H54 (cell line): Measurements from ENCODE around the gene KRTAP10-12.

Experiments used
- DNase-seq: peaks from one replicate; pipeline ENCODE4 v3.0.0; 2011; ENCODE audit warnings: low spot score, mixed read lengths; ENCODE audit not compliant: insufficient read length
- FAIRE-seq: peaks from 3 replicates; lab custom pipeline; 2011; peaks lifted over from hg19 to GRCh38; lab: Jason Lieb, UNC
- POLR2A ChIP-seq: IDR thresholded peaks from 2 replicates; pipeline ENCODE4 v1.6.1; 2011; ENCODE audit warnings: low read depth, mild to moderate bottlenecking, low read length

The KRTAP10-12 gene

GRCh38 chr21:44708866-44709425 is 12.0 kb downstream of the KRTAP10-12 start:
- FAIRE-seq (no peak), DNase-seq (no peak)
- no peak for TF ChIP-seq POLR2A

- DNase-seq (no peak), FAIRE-seq (no peak)
- TF ChIP-seq POLR2A = no peak
Measured at GRCh38 chr21:44709426-44710293, 12.7 kb downstream of the KRTAP10-12 start.

- FAIRE-seq (no peak), DNase-seq (no peak)
- no peak for TF ChIP-seq POLR2A
Measured at GRCh38 chr21:44710294-44710665, 13.3 kb downstream of the KRTAP10-12 start.

- FAIRE-seq = no peak
- no peak for DNase-seq
- TF ChIP-seq POLR2A = no peak
Measured at GRCh38 chr21:44710756-44711326, 13.9 kb downstream of the KRTAP10-12 start.

- no peak for TF ChIP-seq POLR2A
Measured at GRCh38 chr21:44711327-44712202, 14.6 kb downstream of the KRTAP10-12 start, which contains the start of gene TSPEAR. Gene TSPEAR (minus strand): TSS chr21:44711572. CDS start chr21:44711514, 58 bp downstream.

GRCh38 chr21:44712203-44713028 is 15.4 kb downstream of the KRTAP10-12 start:
- DNase-seq = no peak
- TF ChIP-seq POLR2A = no peak
- FAIRE-seq = no peak

More at GRCh38 chr21:44711327-44712202, 14.6 kb downstream of the KRTAP10-12 start, which contains the start of gene TSPEAR:
- FAIRE-seq = no peak
- no peak for DNase-seq

GRCh38 chr21:44713130-44713529 is 16.2 kb downstream of the KRTAP10-12 start:
- DNase-seq = no peak
- no peak for TF ChIP-seq POLR2A
- no peak for FAIRE-seq

- no peak for FAIRE-seq
- no peak for DNase-seq
- no peak for TF ChIP-seq POLR2A
Measured at GRCh38 chr21:44713846-44714245, 16.9 kb downstream of the KRTAP10-12 start.

GRCh38 chr21:44714905-44715304 is 17.9 kb downstream of the KRTAP10-12 start:
- FAIRE-seq (no peak), DNase-seq (no peak)
- no peak for TF ChIP-seq POLR2A

GRCh38 chr21:44716984-44717383 is 20.0 kb downstream of the KRTAP10-12 start:
- DNase-seq (no peak), FAIRE-seq (no peak)
- TF ChIP-seq POLR2A = no peak

- no peak for DNase-seq
- no peak for FAIRE-seq
- no peak for TF ChIP-seq POLR2A
Measured at GRCh38 chr21:44718093-44718492, 21.1 kb downstream of the KRTAP10-12 start.

GRCh38 chr21:44718571-44718970 is 21.6 kb downstream of the KRTAP10-12 start:
- FAIRE-seq (no peak), DNase-seq (no peak)
- TF ChIP-seq POLR2A = no peak

- TF ChIP-seq POLR2A = no peak
Measured at GRCh38 chr21:44720170-44720569, 23.2 kb downstream of the KRTAP10-12 start.

More at GRCh38 chr21:44720170-44720569, 23.2 kb downstream of the KRTAP10-12 start:
- DNase-seq (no peak), FAIRE-seq (no peak)
